Kidney (tissue), 14 donors: ENCODE results near the gene ADAM20. TPM values are rescaled to one million over a fixed set of nuclear protein-coding genes. Genes with fewer than 3 reads are reported as not detected.

ENCODE experiments used
- DNase-seq, 5 donors: peaks; one replicate each; pipeline ENCODE4 v3.0.0-alpha.2; 2013 to 2020
- FAIRE-seq: peaks from 2 replicates; lab custom pipeline; 2012; peaks lifted over from hg19 to GRCh38; lab: Jason Lieb, UNC
- H3K27ac ChIP-seq, 2 donors: one replicate each; pipeline ENCODE4 v1.7.0; 2013; ENCODE audit warnings: low read depth in 2 of 2, low read length in 2 of 2, inconsistent platforms in 1 of 2
- H3K27me3 ChIP-seq: one replicate; pipeline ENCODE4 v1.7.1; 2013; ENCODE audit warnings: low read length, inconsistent platforms; ENCODE audit not compliant: control insufficient read depth, insufficient read depth
- H3K36me3 ChIP-seq, 3 donors: one replicate each; pipeline versions ENCODE4 v1.7.0 to v1.7.1; 2013; ENCODE audit warnings: low read length in 3 of 3, control low read depth in 1 of 3, inconsistent platforms in 1 of 3; ENCODE audit not compliant: insufficient read depth in 3 of 3, control insufficient read depth in 2 of 3
- H3K4me1 ChIP-seq, 3 donors: one replicate each; pipeline versions ENCODE4 v1.7.0 to v1.7.1; 2013; ENCODE audit warnings: low read length in 3 of 3, inconsistent platforms in 1 of 3, low read depth in 1 of 3; ENCODE audit not compliant: control insufficient read depth in 2 of 3, insufficient read depth in 2 of 3
- H3K4me3 ChIP-seq, 3 donors: one replicate each; pipeline versions ENCODE4 v1.7.0 to v1.8.1; 2013; ENCODE audit warnings: low read length in 3 of 3, control low read depth in 1 of 3, inconsistent platforms in 1 of 3
- H3K9ac ChIP-seq, 3 donors: one replicate each; pipeline versions ENCODE4 v1.7.0 to v1.7.1; 2013; ENCODE audit warnings: low read length in 3 of 3, control low read depth in 1 of 3, inconsistent platforms in 1 of 3
- H3K9me3 ChIP-seq, 3 donors: one replicate each; pipeline versions ENCODE4 v1.7.0 to v1.7.1; 2013; ENCODE audit warnings: low read length in 3 of 3, control low read depth in 1 of 3, inconsistent platforms in 1 of 3; ENCODE audit not compliant: control insufficient read depth in 2 of 3, insufficient read depth in 1 of 3
- intact Hi-C: fragments of 100-400 bp; cut with DNase I; formaldehyde crosslinking; loops from one replicate; pipeline ENCODE4 v1.11.1; 2022
- polyA plus RNA-seq: library from polyadenylated mRNA; stranded (reverse); fragments of 350-450 nt; fragmentation: Illumina TruSeq; extraction: RNeasy Lipid Tissue Mini Kit (QIAGEN cat#74804); gene quantifications from one replicate; pipeline ENCODE4 v1.2.3, GENCODE V29; 2014; ENCODE audit warnings: low read depth, low replicate concordance; ENCODE audit not compliant: insufficient read depth
- total RNA-seq: library from RNA; stranded (reverse); fragmentation: NEBNext Ultra II Directional; extraction: Animal tissue kit (Norgen Biotek cat#: 25700); gene quantifications from one replicate; pipeline ENCODE4 v1.2.1, GENCODE V29; 2021
- TF ChIP-seq, protein P1 (sequence below): IDR thresholded peaks from 3 replicates; pipeline ENCODE4 v1.5.1; 2012; ENCODE audit warnings: mild to moderate bottlenecking, moderate library complexity, borderline replicate concordance; ENCODE audit not compliant: insufficient read depth; ENCODE audit errors: extremely low read depth
- donor health status: control.
- donor health status: control.
- donor health status: control.
- donor health status: control.
- donor health status: control.
- donor health status: DM: yes; HTN: yes; CAD: no.
- donor health status: Normal renal cell carcinoma (clear cell type).

The ADAM20 gene
- total and polyA plus RNA-seq, 2 donors from 2014 or later, result 1.2 TPM; not detected in 1

DNA sequence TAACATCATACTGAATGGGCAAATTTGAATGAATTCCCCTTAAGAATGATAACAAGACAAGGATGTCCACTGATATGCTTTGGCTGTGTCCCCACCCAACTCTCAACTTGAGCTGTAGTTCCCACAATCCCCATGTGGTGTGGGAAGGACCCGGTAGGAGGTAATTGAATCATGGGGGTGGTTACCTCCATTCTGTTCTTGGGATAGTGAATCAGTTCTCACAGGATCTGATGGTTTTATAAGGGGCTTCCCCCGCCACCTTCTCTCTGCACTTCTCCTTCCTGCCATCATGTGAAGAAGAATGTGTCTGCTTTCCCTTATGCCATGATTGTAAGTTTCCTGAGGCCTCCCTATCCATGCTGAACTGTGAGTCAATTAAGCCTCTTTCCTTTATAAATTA is 36.3 kb upstream of the ADAM20 start:
- Histone ChIP-seq H3K9ac (no peak overlapping the region), H3K9me3 (peaks cover 0 to under 1% (median 0%) of the 10 kb centered on the region in 3 donors), H3K36me3 (peaks cover 0 to 2% (median 0%) of the 10 kb centered on the region in 3 donors), H3K27me3 (no peaks in the 10 kb centered on the region), H3K4me1 (no peaks in the 10 kb centered on the region), H3K27ac (no peak overlapping the region), H3K4me3 (no peak overlapping the region)
- FAIRE-seq, result no peak
- intact Hi-C loops, result no loop called here
- DNase-seq, result no peak
- TF ChIP-seq, protein P1, sequence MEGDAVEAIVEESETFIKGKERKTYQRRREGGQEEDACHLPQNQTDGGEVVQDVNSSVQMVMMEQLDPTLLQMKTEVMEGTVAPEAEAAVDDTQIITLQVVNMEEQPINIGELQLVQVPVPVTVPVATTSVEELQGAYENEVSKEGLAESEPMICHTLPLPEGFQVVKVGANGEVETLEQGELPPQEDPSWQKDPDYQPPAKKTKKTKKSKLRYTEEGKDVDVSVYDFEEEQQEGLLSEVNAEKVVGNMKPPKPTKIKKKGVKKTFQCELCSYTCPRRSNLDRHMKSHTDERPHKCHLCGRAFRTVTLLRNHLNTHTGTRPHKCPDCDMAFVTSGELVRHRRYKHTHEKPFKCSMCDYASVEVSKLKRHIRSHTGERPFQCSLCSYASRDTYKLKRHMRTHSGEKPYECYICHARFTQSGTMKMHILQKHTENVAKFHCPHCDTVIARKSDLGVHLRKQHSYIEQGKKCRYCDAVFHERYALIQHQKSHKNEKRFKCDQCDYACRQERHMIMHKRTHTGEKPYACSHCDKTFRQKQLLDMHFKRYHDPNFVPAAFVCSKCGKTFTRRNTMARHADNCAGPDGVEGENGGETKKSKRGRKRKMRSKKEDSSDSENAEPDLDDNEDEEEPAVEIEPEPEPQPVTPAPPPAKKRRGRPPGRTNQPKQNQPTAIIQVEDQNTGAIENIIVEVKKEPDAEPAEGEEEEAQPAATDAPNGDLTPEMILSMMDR, result no peak

DNA sequence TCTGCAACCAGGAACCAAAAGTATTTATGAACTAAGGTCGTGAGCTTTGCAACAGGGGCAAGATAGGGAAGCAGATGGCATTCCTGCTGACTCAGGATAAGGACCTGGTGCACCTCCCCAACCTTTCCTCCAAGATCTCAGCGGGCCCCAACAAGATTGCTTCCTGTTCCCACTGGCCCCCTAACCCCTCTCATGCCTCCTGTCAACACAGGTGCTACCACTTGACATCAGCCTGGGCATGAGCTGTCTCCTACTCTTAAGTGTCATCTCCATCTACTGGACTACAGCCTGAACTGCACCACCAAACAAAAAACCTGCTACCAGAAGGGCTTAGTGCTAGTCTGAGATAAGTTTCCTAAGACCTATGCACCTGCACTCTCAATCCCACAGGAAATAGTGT is 33.0 kb upstream of the ADAM20 start:
- FAIRE-seq, result no peak

DNA sequence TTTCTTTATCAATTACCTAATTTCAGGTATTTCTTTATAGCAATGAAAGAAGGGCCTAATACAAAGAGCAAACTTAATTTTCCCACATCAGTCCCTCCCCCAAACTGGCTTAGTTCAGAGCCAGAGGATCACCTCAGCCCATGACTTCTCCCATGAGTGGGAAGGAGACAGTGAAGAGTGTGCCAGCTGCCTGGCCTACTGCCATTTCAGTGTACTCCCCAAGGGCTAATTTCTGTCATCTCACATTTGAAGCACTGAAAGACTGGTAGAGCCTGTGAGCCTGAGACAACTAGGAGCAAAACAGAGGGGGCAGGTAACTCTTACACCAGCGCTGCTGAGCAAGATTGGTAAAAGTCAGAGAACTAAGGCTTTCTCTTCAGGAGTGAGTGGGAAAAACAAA is 29.1 kb upstream of the ADAM20 start:
- H3K4me3 ChIP-seq, result no peak overlapping the region
- DNase-seq (no peak), FAIRE-seq (no peak)
- H3K36me3 ChIP-seq, result peaks cover 0 to 7% (median 2%) of the 10 kb centered on the region in 3 donors
- H3K4me1 ChIP-seq, result no peaks in the 10 kb centered on the region
- intact Hi-C loops, result no loop called here
- H3K9ac ChIP-seq, result no peak overlapping the region
- H3K9me3 ChIP-seq, result peaks cover 1 to 4% (median 3%) of the 10 kb centered on the region in 3 donors
- no peak overlapping the region for H3K27ac ChIP-seq
- no peaks in the 10 kb centered on the region for H3K27me3 ChIP-seq
- TF ChIP-seq, protein P1, result no peak

More for the DNA sequence above, 33.0 kb upstream of the ADAM20 start:
- Histone ChIP-seq H3K27ac (no peak overlapping the region), H3K9ac (no peak overlapping the region), H3K4me1 (no peaks in the 10 kb centered on the region), H3K4me3 (no peak overlapping the region), H3K9me3 (peaks cover 1 to 4% (median 3%) of the 10 kb centered on the region in 3 donors), H3K36me3 (peaks cover 0 to 4% (median 2%) of the 10 kb centered on the region in 3 donors), H3K27me3 (no peaks in the 10 kb centered on the region)
- intact Hi-C loops, result no loop called here
- DNase-seq, result peak in 1 of 5 donors; percentile 3
- TF ChIP-seq, protein P1, result peak; percentile 33

DNA sequence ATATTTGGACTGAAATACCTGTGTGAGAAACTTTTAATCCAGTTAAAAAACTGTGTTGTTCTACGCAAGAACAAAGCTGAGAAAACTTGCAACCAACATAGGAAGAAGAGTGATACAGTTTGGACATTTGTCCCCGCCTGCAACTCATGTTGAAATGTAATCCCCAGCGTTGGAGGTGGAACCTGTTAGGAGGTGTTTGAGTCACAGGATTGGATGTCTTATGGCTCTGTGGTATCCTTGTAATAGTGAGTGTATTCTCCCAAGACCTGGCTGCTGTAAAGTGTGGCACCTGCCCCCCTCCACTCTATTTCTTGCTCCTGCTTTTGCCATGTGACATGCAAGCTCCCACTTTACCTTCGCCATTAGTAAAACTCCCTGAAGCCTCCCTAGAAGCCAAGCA is 28.6 kb upstream of the ADAM20 start:
- DNase-seq (no peak), FAIRE-seq (no peak)
- H3K27me3 ChIP-seq, result no peaks in the 10 kb centered on the region
- peaks cover 0 to 7% (median 2%) of the 10 kb centered on the region in 3 donors for H3K36me3 ChIP-seq
- intact Hi-C loops, result no loop called here
- no peak overlapping the region for H3K27ac ChIP-seq
- H3K9ac ChIP-seq, result no peak overlapping the region
- peaks cover 1 to 4% (median 3%) of the 10 kb centered on the region in 3 donors for H3K9me3 ChIP-seq
- H3K4me1 ChIP-seq, result no peaks in the 10 kb centered on the region
- TF ChIP-seq, protein P1, result no peak
- no peak overlapping the region for H3K4me3 ChIP-seq
